ENCODE measurements around the gene ENTPD5. TPM values are rescaled to one million over a fixed set of nuclear protein-coding genes. Genes with fewer than 3 reads are reported as not detected.

Gene ENTPD5
- total and polyA plus RNA-seq, 2 donors (not counting 3 experiments of a cell fraction or from before 2014, with no cell fraction given), result 8.4 to 13.0 TPM

GRCh38 chr14:73996731-73997107, 22.4 kb downstream of the ENTPD5 start:
- no peaks in the 10 kb centered on the region for H3K79me2 ChIP-seq (ENCODE audit: control insufficient read depth, insufficient read depth, low read length)
- dilution Hi-C loops (cut with MboI; ENCODE audit: extremely low pct_ligation_motif_present, low sequenced_read_pairs), result no loop called here
- ChIA-PET POLR2A (no interaction called here), CTCF (interaction anchor here (0.6 kb wide), 1 partner anchor 11 kb away, joined by 3 read pairs; no protein-coding TSS in a partner anchor)
- no TSS peak for BruUV-seq (replicated peaks)
- H3K9me3 ChIP-seq (replicated peaks; ENCODE audit: control insufficient read depth, insufficient read depth, low read length), result no peaks in the 10 kb centered on the region
- H3K4me1 ChIP-seq (ENCODE audit: control insufficient read depth, extremely low read depth, insufficient read depth, low read length), result no peaks in the 10 kb centered on the region
- no peaks in the 10 kb centered on the region for H4K20me1 ChIP-seq (replicated peaks; ENCODE audit: control insufficient read depth, extremely low read depth, insufficient read depth, low read length)
- H3K4me3 ChIP-seq (replicated peaks in 1 of 3; ENCODE audit: insufficient read depth in 1 of 3, low read depth in 1 of 3, low read length in 3 of 3), result no peak overlapping the region
- DNase-seq (ENCODE audit: low read depth, low spot score) (no peak), FAIRE-seq (no peak)
- H3K36me3 ChIP-seq (ENCODE audit: control insufficient read depth in 2 of 2, extremely low read depth in 1 of 2, insufficient read depth in 2 of 2, low read length in 2 of 2), result no peaks in the 10 kb centered on the region
- H3K27me3 ChIP-seq (ENCODE audit: control insufficient read depth in 2 of 2, insufficient read depth in 2 of 2, low read length in 2 of 2), result no peaks in the 10 kb centered on the region
- no peak overlapping the region for H2AFZ ChIP-seq (ENCODE audit: low read depth, low read length)
- intact Hi-C loops (cut with micrococcal nuclease), result no loop called here
- H3K9me1 ChIP-seq (replicated peaks; ENCODE audit: control insufficient read depth, extremely low read depth, insufficient read depth, low read length), result no peaks in the 10 kb centered on the region
- H3K27ac ChIP-seq (ENCODE audit: insufficient read depth, low read depth, low read length), result no peak overlapping the region
- H3K9ac ChIP-seq (replicated peaks; ENCODE audit: extremely low read depth, insufficient read depth, low read length), result no peak overlapping the region
- H3K4me2 ChIP-seq (ENCODE audit: insufficient read depth, low read length), result no peak overlapping the region
- TF ChIP-seq MAX (IDR thresholded peaks at IDR 0.05; ENCODE audit: insufficient read depth, insufficient read length), result no peak
- no peak for TF ChIP-seq GATA2 (IDR thresholded peaks at IDR 0.05; ENCODE audit: insufficient read depth, insufficient read length, low read depth, low read length)
- no peak for TF ChIP-seq EZH2 (IDR thresholded peaks at IDR 0.05; ENCODE audit: borderline replicate concordance, low read depth, low read length, severe bottlenecking)
- TF ChIP-seq CTCF (IDR thresholded peaks at IDR 0.05; ENCODE audit: extremely low read depth in 1 of 2, insufficient read depth in 1 of 2, low read depth in 1 of 2, low read length in 2 of 2), result no peak
- TF ChIP-seq POLR2AphosphoS5 (IDR thresholded peaks at IDR 0.05; ENCODE audit: insufficient read depth, low read depth, low read length), result no peak
- TF ChIP-seq MYC (IDR thresholded peaks at IDR 0.05; ENCODE audit: low read depth, low read length), result no peak
- TF ChIP-seq FOS (IDR thresholded peaks at IDR 0.05; ENCODE audit: borderline replicate concordance, insufficient read depth, low read length), result no peak
- no peak for TF ChIP-seq POLR2A (IDR thresholded peaks at IDR 0.05; ENCODE audit: low read depth, low read length)
- no peak for TF ChIP-seq JUN (IDR thresholded peaks at IDR 0.05; ENCODE audit: borderline replicate concordance, insufficient read depth, insufficient read length, low read depth)
